ENCODE results near the gene MT1E.
A peak's percentile ranks its signal among the peaks of the same experiment; 100 is the strongest.
"Not testable (repeated sequence)": the region's sequence is repeated elsewhere in the genome, so short reads cannot be mapped to it uniquely, and the experiment has no call there.

The MT1E gene

DNA sequence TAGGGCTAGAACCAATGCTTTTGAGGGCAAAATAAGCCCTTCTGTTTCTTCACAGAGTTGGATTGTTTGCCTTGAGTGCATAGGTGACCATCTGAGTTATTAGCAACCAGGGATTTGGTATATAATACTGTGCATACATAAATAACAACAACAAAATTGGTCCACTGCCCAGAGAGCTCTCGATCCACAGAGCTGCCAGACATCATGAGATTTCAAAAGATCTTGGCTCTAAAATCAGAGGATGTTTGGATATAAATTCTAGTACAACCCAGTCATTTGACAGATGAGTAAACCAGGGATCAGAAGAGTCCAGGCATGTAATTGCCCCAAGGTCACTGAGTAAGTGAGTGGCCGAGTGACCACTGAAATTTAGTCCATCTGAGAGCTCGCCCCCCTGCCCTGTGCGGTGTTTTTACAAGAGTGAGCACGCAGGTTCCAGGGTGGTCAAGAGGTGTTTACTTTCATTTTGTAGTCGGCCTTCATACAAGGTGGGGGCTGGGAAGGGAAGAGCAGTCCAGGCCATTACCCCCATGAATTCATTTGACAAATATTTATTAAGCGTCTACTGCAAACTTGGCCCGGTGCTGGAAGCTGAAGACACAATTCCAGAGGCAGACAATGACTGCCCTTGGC is 19.0 kb upstream of the MT1E start:
- DNase-seq (ENCODE audit: low read depth in 1 of 2, low spot score in 1 of 2): no peak

- DNase-seq (ENCODE audit: low read depth in 1 of 2, low spot score in 1 of 2): no peak
These were observed 18.4 kb upstream of the MT1E start for GRCh38 chr16:56607109-56607618.

DNA sequence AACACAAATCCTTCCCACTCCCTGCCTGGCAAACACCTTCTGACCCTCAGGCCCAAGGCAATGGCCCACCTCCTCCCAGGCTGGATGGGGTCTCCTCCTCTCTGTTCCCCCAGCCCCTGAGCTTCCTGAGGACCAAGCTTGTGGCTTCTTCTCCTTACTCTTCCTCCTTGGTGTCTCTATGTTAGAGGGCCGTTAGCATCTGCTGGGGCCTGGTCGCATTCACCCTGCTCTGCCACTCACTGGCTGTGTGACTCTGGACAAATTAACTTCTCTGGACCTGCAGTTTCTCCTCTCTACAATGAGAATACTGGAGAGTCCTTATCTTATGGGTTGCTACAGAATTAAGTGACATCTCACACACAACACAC is 17.9 kb upstream of the MT1E start:
- DNase-seq (ENCODE audit: low read depth in 1 of 2, low spot score in 1 of 2): no peak

- DNase-seq (ENCODE audit: low read depth in 1 of 2, low spot score in 1 of 2): peak; percentile 68 to 86
These were observed 17.3 kb upstream of the MT1E start, which contains the start of gene MT2A for GRCh38 chr16:56608043-56608875. MT2A (plus strand) TSS chr16:56608584; CDS start chr16:56608656, 72 bp downstream.

DNA sequence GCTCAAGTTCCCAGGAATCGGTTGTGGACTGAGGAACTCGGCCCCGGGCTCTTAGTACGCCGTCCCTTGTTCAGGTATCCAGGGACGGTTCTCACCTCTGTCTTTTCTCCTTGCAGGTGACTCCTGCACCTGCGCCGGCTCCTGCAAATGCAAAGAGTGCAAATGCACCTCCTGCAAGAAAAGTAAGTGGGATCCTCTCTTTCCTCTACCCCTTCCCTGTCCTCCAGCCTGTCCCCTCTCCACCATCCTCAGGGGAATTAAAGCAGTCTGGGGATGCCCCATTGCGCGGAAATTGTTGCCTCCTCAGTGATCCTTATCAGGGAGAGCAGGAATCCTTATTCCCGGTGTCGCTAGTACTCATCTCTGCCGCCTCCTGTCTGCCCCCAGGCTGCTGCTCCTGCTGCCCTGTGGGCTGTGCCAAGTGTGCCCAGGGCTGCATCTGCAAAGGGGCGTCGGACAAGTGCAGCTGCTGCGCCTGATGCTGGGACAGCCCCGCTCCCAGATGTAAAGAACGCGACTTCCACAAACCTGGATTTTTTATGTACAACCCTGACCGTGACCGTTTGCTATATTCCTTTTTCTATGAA is 16.6 kb upstream of the MT1E start:
- no peak for DNase-seq (ENCODE audit: low read depth in 1 of 2, low spot score in 1 of 2)

DNA sequence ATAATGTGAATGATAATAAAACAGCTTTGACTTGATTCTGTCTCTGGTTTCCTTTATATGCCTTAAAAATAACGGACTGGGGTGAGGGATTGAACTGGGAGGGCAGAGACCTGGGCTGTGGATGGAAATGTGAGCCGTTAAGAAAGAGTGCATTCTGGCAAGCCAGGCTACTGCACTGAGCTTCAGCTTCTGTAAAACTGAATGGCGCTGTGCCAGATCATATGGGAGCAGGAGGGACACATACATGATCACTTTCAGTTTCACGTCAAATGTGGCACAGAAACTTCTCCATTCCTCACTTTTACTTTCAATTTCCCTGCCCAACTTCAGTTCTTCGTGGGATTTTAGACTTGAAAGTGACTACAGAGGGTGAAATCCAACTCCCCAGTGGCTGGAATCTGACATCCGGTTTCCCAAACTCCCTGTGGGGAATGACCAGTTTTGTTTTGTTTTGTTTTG is 16.1 kb upstream of the MT1E start:
- peak; percentile 40 for DNase-seq (ENCODE audit: low read depth in 1 of 2, low spot score in 1 of 2)

- peak; percentile 17 to 52 for DNase-seq (ENCODE audit: low read depth in 1 of 2, low spot score in 1 of 2)
These were observed 15.5 kb upstream of the MT1E start for GRCh38 chr16:56610017-56610608.

DNA sequence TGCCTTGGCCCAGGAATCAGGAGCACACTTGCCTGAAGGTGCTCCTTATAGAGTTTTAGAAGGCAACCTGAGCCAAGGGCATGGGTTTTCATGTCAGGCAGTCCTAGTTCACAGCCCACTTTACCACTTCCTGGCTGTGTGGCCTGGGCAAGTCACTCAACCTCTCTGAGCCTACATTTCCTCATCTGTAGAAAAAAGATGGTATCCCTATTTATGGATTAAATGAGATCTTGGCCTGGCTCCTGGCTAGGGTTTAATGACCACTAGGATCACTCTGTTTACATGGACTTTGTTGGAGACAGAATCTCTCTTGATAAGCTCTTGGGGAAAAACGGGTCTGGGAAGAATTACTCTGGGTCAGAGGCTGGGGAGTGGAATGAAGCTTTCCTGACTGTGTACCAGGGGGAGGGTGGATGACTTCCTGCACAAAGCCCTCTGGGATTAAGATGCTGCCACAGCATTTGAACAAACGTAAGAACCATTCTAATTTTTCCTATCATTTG is 14.9 kb upstream of the MT1E start:
- no peak for DNase-seq (ENCODE audit: low read depth in 1 of 2, low spot score in 1 of 2)

DNA sequence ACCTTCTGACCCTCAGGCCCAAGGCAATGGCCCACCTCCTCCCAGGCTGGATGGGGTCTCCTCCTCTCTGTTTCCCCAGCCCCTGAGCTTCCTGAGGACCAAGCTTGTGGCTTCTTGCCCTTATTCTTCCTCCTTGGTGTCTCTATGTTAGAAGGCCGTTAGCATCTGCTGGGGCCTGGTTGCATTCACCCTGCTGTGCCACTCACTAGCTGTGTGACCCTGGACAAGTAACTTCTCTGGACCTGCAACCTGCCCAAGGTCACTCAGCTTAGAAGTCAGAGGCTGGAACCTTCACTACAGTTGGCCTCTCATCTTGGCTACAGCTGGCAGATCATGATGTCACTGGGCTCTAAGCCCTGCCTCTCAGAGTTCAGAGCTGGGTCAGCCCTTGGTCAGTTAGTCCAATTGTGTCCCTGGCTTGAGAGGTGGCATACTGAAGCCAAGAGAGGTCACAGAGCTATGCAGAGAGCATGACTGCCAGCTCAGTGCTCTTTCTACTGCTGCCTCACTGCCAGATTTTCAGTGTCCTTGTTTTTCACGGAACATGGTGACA is 14.2 kb upstream of the MT1E start:
- no peak for DNase-seq (ENCODE audit: low read depth in 1 of 2, low spot score in 1 of 2)

DNA sequence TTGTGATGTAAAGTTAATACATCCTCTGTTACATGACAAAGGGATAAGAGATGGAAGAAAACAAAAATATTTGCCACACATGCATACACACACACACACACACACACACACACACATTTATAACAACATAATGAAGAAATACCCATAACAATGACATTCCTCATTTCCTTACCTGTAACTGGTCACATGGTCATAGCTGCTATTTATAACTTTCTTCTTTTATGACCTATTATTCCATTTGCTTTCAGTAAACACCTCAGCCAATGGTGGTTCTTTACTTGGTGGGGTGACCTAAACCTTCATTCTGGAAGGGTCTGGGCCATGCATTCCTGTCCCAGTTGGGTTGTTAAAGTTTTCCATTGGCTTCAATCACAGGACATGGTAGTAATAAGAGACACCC is 11.9 kb upstream of the MT1E start:
- no peak for DNase-seq (ENCODE audit: low read depth in 1 of 2, low spot score in 1 of 2)

DNA sequence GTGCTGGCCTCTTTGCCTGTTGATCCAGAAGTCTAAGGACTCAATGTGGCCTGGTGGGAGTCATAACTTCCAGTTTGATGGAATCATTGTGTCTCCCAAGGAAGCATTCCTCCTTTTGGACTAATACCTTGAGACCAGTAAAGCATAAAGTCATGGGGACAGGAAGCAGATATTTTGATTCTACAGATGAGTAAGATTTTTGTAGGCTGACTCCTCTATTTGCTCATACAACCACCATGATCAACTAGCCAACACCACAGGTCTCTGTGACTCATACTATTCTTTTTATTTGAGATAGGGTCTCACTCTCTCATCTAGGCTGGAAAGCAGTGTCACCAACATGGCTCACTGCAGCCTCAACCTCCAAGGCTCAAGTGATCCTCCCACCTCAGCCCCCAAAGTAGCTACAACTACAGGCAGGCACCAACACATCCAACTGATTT is 11.0 kb upstream of the MT1E start:
- DNase-seq (ENCODE audit: low read depth in 1 of 2, low spot score in 1 of 2): no peak

GRCh38 chr16:56615353-56615752 is 10.2 kb upstream of the MT1E start:
- no peak for DNase-seq (ENCODE audit: low read depth in 1 of 2, low spot score in 1 of 2)

GRCh38 chr16:56616608-56617211 is 8.9 kb upstream of the MT1E start:
- DNase-seq (ENCODE audit: low read depth in 1 of 2, low spot score in 1 of 2): no peak

DNA sequence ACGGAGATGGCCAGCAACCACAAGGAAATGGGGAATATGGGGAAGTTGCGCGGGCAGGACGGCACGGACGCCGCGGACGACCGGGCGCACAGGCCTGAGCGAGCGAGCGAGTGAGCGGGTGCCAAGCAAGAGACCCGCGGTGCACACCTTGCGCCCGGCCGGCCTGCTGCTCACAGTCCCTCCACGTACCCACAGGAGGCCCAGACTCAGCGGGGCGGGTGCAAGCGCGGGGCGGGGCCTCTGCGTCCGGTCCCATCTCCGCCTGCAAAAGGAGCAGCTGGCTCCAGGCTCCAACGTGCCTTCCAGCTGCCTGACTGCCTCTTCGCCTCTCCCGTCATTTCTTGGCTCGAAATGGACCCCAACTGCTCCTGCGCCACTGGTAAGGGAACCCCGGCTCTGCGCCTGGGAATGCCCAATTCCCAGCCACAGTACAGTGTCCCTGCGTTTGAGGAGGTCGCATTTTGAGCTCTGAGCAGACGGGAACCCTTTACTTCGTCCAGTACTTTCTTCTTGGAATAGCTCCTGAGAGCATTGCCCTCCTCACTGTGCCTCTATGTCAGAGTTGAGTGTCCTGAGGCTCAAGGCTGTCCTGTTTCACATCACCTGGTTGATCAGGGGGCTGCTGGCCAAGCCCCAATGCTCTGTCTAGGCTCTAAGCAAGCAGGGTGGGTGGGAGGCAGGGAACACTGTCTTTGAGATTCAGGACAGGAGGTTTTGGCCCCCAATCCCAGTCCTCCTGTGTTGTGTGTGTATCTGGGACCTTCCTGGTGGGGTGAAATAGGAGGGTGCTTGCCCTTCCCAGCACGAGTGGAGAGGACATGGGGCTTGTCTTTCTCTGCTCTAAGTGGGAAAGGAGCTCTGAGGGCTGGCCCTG is 8.1 kb upstream of the MT1E start:
- DNase-seq (ENCODE audit: low read depth in 1 of 2, low spot score in 1 of 2): peak in 1 of 2 donors; percentile 53

- no peak for DNase-seq (ENCODE audit: low read depth in 1 of 2, low spot score in 1 of 2)
These were observed 7.4 kb upstream of the MT1E start for GRCh38 chr16:56618138-56618537.

DNA sequence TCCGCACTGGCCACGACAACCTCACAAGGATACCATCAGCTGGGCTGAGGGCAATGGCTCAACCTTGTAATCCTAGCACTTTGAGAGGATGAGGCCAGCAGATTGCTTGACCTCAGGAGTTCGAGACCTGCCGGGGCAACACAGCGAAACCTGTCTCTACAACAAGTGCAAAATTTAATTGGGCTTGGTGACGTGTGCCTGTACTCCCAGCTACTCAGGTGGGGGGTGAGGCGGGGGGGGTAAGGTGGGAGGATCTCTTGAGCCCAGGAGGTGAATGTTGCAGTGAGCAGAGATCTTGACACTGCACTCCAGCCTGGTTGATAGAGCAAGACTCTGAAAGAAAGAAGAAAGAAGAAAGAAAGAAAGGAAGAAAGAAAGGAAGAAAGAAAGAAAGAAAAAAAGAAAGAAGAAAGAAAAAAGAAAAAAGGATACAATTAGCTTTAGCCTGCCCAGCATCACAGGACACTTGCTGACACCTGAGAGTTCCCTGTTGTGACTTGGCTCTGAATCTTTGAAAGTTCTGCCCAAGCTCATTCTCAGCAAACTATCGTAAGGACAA is 5.2 kb upstream of the MT1E start:
- DNase-seq (ENCODE audit: low read depth in 1 of 2, low spot score in 1 of 2): no peak

- not testable (repeated sequence) for DNase-seq (ENCODE audit: low read depth in 1 of 2, low spot score in 1 of 2)
These were observed 3.7 kb upstream of the MT1E start for GRCh38 chr16:56621665-56622445.

DNA sequence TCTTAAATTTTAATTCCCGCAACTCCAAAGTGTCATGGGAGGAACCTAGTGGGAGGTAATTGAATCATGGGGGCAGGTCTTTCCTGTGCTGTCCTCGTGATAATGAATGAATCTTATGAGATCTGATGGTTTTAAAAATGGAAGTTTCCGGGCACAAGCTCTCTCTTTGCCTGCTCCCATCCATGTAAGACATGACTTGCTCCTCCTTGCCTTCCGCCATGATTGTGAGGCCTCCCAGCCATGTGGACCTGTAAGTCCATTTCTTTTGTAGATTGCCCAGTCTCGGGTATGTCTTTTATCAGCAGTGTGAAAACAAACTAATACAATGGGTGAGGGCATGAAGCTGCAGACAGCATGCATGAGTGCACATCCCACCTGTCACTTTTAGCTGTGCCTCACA is 2.4 kb upstream of the MT1E start:
- DNase-seq (ENCODE audit: low read depth in 1 of 2, low spot score in 1 of 2): not testable (repeated sequence)

DNA sequence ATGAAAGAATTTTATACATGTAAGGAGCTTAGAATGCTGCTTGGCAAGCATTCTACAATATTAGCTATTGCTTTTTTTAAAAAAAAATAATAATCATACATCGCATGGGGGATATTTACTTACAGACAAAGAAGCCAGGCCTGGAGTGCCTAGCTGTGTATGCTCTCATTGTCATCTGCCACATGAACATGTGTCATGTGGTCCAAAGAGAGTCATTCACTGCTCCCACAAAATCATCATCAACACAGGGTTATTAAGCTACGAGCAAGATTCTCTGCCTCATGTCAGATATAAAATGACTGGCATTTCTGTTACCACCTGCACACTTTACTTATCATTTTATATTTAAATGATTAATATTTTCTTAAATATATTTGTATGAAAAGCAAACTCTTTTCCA is 1.9 kb upstream of the MT1E start:
- no peak for DNase-seq (ENCODE audit: low read depth in 1 of 2, low spot score in 1 of 2)

All from stimulated activated CD4-positive, alpha-beta T cell treated with anti-CD3 and anti-CD28 coated beads, Interleukin-15, amount 100 ng/mL, for 1 hour (primary cell).